AG04449 (cell line): Measurements from ENCODE around the gene APOM.

Experiments used
- CTCF ChIA-PET: fragments of 350-600 bp; formaldehyde crosslinking; extraction: SDS; loops from one replicate; lab custom pipeline; 2021; ENCODE audit warnings: antibody characterized with exemption; lab: Yijun Ruan, JAX
- POLR2A ChIA-PET: fragments of 400-600, 350-600 bp; formaldehyde crosslinking; extraction: SDS; loops from one replicate; lab custom pipeline; 2020; ENCODE audit warnings: antibody characterized with exemption, inconsistent platforms; lab: Yijun Ruan, JAX
- DNase-seq: peaks from one replicate; pipeline ENCODE4 v3.0.0-alpha.2; 2010; ENCODE audit warnings: low read depth, low spot score
- H3K4me3 ChIP-seq: 2 replicates; pipeline ENCODE4 v1.5.1; 2011; ENCODE audit warnings: low read depth, mild to moderate bottlenecking, control low read depth, low read length
- TF ChIP-seq, protein P1 (sequence below): IDR thresholded peaks from one replicate; pipeline ENCODE4 v1.5.1; 2011; ENCODE audit warnings: mild to moderate bottlenecking, moderate library complexity, low read length, control low read depth, inconsistent platforms; ENCODE audit not compliant: insufficient read depth; ENCODE audit errors: missing control alignments

APOM gene

DNA sequence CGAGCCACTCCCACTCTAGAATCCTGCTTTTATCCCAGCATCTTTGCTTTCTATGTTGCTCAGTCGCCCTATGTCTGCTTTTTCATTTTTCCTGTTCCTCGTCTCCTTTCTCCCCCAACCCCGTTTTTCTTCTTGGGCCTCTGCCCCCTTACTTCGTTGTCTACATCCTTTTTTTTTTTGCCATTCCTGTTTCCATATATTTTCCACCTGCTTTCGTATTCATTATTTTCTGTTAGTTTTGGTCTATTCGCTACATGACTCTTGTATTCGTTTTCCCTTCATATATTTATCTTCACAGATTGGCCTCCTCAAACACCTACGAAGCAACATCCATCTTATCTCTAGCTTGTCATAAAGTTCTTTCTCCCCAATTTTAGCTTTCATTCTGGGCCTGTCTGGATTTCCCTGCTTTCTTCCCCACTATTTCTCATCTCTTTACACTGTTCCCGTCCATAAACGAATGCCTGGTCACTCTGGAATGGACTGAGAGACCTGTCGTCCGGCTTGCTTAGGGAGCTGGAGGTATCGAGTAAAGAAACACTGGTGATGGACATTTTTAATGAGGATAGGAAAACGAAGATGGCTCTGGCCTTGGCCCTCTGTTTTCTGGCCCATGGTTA, 34.3 kb upstream of the APOM start:
- no peak for DNase-seq
- ChIA-PET CTCF (interaction anchor here (1.1 to 2.7 kb wide), 2 partner anchors 41 to 75 kb away, joined by 4 to 17 read pairs; partner anchors contain the start of genes ATP6V1G2 and NFKBIL1), POLR2A (interaction anchor here (0.6 to 3.1 kb wide), 6 partner anchors 13 to 328 kb away, joined by 3 to 16 read pairs (median 5); partner anchors contain the start of gene C6orf47)
- TF ChIP-seq, protein P1, sequence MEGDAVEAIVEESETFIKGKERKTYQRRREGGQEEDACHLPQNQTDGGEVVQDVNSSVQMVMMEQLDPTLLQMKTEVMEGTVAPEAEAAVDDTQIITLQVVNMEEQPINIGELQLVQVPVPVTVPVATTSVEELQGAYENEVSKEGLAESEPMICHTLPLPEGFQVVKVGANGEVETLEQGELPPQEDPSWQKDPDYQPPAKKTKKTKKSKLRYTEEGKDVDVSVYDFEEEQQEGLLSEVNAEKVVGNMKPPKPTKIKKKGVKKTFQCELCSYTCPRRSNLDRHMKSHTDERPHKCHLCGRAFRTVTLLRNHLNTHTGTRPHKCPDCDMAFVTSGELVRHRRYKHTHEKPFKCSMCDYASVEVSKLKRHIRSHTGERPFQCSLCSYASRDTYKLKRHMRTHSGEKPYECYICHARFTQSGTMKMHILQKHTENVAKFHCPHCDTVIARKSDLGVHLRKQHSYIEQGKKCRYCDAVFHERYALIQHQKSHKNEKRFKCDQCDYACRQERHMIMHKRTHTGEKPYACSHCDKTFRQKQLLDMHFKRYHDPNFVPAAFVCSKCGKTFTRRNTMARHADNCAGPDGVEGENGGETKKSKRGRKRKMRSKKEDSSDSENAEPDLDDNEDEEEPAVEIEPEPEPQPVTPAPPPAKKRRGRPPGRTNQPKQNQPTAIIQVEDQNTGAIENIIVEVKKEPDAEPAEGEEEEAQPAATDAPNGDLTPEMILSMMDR: no peak
- peak overlapping the region; percentile 97 for H3K4me3 ChIP-seq

DNA sequence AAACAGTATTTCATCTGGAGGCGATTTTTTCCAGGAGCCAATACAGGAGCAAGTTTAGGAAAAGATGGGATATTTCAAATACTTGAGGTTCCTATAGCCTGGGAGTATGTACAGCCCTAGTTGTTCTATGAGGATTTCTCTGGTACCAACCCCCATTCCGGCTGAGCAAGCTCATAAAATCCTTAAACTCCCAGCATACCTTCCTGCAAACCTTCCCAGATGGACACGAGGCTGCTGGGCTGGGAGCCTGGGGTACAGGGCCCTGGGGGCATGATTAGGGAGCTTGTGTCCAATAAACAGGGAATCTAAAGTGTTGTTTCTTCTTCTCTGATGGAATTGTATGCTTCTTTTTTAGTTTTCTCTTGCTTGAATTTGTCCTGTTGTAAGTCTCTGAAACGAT, 33.7 kb upstream of the APOM start:
- H3K4me3 ChIP-seq: peak overlapping the region; percentile 97
- peak; percentile 4 for DNase-seq
- TF ChIP-seq, protein P1: no peak
- POLR2A ChIA-PET: interaction anchor here (0.6 to 3.1 kb wide), 6 partner anchors 12 to 327 kb away, joined by 3 to 16 read pairs (median 5); partner anchors contain the start of gene C6orf47
- CTCF ChIA-PET: interaction anchor here (1.1 to 2.7 kb wide), 3 partner anchors 12 to 76 kb away, joined by 4 to 17 read pairs (median 4); partner anchors contain the start of genes ATP6V1G2 and NFKBIL1

DNA sequence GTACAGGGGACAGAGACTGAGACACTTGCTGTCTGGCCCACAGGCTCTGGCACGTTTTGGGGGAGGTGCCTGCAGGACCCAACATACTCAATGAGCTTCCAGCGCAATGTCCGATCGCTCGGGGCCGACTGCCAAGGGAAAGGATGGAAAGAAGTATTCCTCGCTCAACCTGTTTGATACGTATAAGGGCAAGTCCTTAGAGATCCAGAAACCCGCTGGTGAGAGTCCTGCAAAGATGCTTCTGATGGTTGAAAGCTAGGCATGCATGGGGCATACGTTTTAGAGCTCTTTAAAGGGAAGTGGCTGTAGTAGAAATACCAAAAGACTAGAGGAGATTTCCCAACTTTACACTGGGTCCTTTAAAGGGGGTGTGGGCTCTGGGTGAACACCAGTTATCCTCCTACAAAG, 33.0 kb upstream of the APOM start:
- TF ChIP-seq, protein P1: no peak
- ChIA-PET CTCF (interaction anchor here (1.2 to 2.7 kb wide), 2 partner anchors 12 to 76 kb away, joined by 4 to 17 read pairs; partner anchors contain the start of genes ATP6V1G2 and NFKBIL1), POLR2A (interaction anchor here (1.4 to 3.1 kb wide), 3 partner anchors 14 to 80 kb away, joined by 3 to 16 read pairs (median 7); no protein-coding TSS in a partner anchor)
- peak overlapping the region; percentile 97 for H3K4me3 ChIP-seq
- no peak for DNase-seq

DNA sequence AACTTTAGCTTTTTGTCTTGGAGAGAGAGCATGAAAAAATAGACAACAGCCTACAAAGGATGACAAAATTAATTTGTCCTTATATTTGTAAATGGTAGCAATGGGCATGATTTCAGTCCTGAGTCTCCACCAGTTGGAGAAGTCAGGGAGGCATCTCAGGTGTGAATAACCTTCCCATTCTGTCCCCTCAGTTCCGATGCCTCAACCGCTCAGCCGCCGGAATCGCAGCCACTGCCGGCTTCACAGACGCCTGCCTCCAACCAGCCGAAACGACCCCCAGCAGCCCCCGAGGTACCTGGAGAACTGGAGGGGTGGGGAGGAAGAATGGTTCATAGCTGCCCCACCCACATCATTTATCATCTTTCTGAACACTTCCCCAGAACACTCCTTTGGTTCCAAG, 31.6 kb upstream of the APOM start:
- DNase-seq: no peak

DNA sequence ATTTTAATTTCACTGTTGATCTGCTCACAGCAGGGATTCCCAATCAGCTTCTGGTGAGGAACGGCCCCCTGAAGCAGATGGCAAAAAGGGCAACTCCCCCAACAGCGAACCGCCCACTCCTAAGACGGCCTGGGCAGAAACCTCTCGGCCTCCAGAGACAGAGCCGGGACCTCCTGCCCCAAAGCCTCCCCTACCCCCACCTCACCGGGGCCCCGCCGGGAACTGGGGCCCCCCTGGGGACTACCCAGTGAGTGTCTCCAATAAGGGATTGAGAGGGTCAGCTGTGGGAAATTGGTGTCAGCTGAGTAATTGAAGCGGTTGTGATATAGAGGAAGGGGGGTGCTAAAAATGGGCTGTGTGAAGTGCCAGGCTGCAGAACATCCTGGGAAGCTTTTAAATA, 28.7 kb upstream of the APOM start:
- CTCF ChIA-PET: interaction anchor here (0.6 to 3.1 kb wide), 4 partner anchors 9 to 49 kb away, joined by 3 to 11 read pairs (median 3); no protein-coding TSS in a partner anchor
- POLR2A ChIA-PET: interaction anchor here (1.0 to 1.8 kb wide), 2 partner anchors 12 to 25 kb away, joined by 3 to 9 read pairs; no protein-coding TSS in a partner anchor
- H3K4me3 ChIP-seq: no peak overlapping the region
- DNase-seq: no peak
- TF ChIP-seq, protein P1: no peak

More for the DNA sequence above, 31.6 kb upstream of the APOM start:
- H3K4me3 ChIP-seq: no peak overlapping the region
- ChIA-PET CTCF (interaction anchor here (1.0 kb wide), 1 partner anchor 10 kb away, joined by 3 read pairs; no protein-coding TSS in a partner anchor), POLR2A (no interaction called here)
- TF ChIP-seq, protein P1: no peak
